Large intestine (tissue), 3 donors: ENCODE results near the gene KIF25. TPM values are rescaled to one million over a fixed set of nuclear protein-coding genes. Genes with fewer than 3 reads are reported as not detected.
"Not testable (repeated sequence)": the region's sequence is repeated elsewhere in the genome, so short reads cannot be mapped to it uniquely, and the experiment has no call there.

ENCODE experiments used
- DNase-seq, 2 donors: peaks; one replicate each; pipeline versions ENCODE4 v3.0.0 to v3.0.0-alpha.2; 2013
- H3K27ac ChIP-seq: one replicate; pipeline ENCODE4 v1.5.1; 2013; ENCODE audit warnings: low read length
- H3K27me3 ChIP-seq: 2 replicates; pipeline ENCODE4 v1.6.1; 2013; ENCODE audit warnings: low read length; ENCODE audit not compliant: control insufficient read depth, insufficient read depth
- H3K36me3 ChIP-seq: 2 replicates; pipeline ENCODE4 v1.6.1; 2013; ENCODE audit warnings: low read length; ENCODE audit not compliant: control insufficient read depth, insufficient read depth
- H3K4me1 ChIP-seq: one replicate; pipeline ENCODE4 v1.6.1; 2013; ENCODE audit warnings: low read length; ENCODE audit not compliant: control insufficient read depth, insufficient read depth
- H3K4me3 ChIP-seq: one replicate; pipeline ENCODE4 v1.5.1; 2013; ENCODE audit warnings: low read length
- H3K9me3 ChIP-seq: one replicate; pipeline ENCODE4 v1.6.1; 2013; ENCODE audit warnings: mild to moderate bottlenecking, low read depth, low read length, moderate library complexity; ENCODE audit not compliant: control insufficient read depth
- WGBS: methylation state at CpG from one replicate; pipeline ENCODE4 v1.1.5; 2013; ENCODE audit warnings: low lambda C conversion rate; ENCODE audit not compliant: insufficient coverage; 5-methylcytosine and 5-hydroxymethylcytosine counted together
- polyA plus RNA-seq: library from polyadenylated mRNA; unstranded; fragments of 120-200 nt; gene quantifications from one replicate; pipeline ENCODE4 v1.2.1, GENCODE V29; 2013

Gene KIF25
- polyA plus RNA-seq, 1 donor: 0.82 TPM

DNA sequence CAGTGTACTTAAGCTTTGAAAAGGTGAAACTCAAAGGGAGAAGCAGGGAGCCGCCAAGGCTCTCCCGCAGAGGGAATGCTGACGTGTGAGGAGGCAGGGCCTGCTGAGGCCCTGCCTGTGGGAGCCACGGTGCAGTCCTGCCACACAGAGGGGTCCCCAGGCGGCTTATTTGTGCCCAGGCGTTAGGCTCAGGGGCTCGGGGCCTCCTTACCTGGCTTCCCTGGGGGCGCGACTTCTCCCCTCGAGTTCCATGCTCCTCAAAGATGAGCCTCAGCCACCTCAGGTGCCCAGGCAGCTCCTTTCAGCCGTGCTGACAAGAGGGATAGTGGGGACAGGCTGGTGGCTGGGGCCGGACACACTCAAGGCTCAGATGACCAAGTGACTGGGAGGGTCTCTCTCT, 2.2 kb upstream of the KIF25 start:
- Histone ChIP-seq H3K4me3 (no peak overlapping the region), H3K9me3 (peaks cover 5% of the 10 kb centered on the region), H3K27me3 (no peaks in the 10 kb centered on the region), H3K4me1 (no peaks in the 10 kb centered on the region), H3K27ac (no peak overlapping the region), H3K36me3 (no peaks in the 10 kb centered on the region)
- WGBS: no CpG with 5 or more reads among the region's 12 CpGs
- DNase-seq: no peak

GRCh38 chr6:167995731-167996151, 1.7 kb upstream of the KIF25 start:
- H3K36me3 ChIP-seq: no peaks in the 10 kb centered on the region
- WGBS: no CpG with 5 or more reads among the region's 22 CpGs

GRCh38 chr6:167996424-167997199, 859 bp upstream of the KIF25 start:
- no peaks in the 10 kb centered on the region for H3K9me3 ChIP-seq
- H3K27ac ChIP-seq: no peak overlapping the region
- no peak for DNase-seq
- no peak overlapping the region for H3K4me3 ChIP-seq
- no CpG with 5 or more reads among the region's 43 CpGs for WGBS
- H3K4me1 ChIP-seq: no peaks in the 10 kb centered on the region
- H3K27me3 ChIP-seq: no peaks in the 10 kb centered on the region
- H3K36me3 ChIP-seq: no peaks in the 10 kb centered on the region

More at GRCh38 chr6:167995731-167996151, 1.7 kb upstream of the KIF25 start:
- Histone ChIP-seq H3K4me3 (no peak overlapping the region), H3K27ac (no peak overlapping the region), H3K27me3 (no peaks in the 10 kb centered on the region), H3K4me1 (no peaks in the 10 kb centered on the region), H3K9me3 (peaks cover under 1% of the 10 kb centered on the region)
- no peak for DNase-seq

- H3K27ac ChIP-seq: no peak overlapping the region
- no peaks in the 10 kb centered on the region for H3K4me1 ChIP-seq
- no peaks in the 10 kb centered on the region for H3K9me3 ChIP-seq
- no peaks in the 10 kb centered on the region for H3K36me3 ChIP-seq
- H3K27me3 ChIP-seq: no peaks in the 10 kb centered on the region
- DNase-seq: no peak
- 83% methylated on average over 1 of the region's 5 CpGs for WGBS
- H3K4me3 ChIP-seq: no peak overlapping the region
Measured at GRCh38 chr6:167998215-167998614, 744 bp downstream of the KIF25 start.

GRCh38 chr6:168000198-168001028, 2.9 kb downstream of the KIF25 start:
- H3K36me3 ChIP-seq: no peaks in the 10 kb centered on the region
- WGBS: 100% methylated on average over 1 of the region's 13 CpGs
- no peaks in the 10 kb centered on the region for H3K27me3 ChIP-seq
- H3K9me3 ChIP-seq: no peaks in the 10 kb centered on the region
- no peak overlapping the region for H3K4me3 ChIP-seq
- H3K27ac ChIP-seq: no peak overlapping the region
- DNase-seq: no peak
- H3K4me1 ChIP-seq: no peaks in the 10 kb centered on the region

DNA sequence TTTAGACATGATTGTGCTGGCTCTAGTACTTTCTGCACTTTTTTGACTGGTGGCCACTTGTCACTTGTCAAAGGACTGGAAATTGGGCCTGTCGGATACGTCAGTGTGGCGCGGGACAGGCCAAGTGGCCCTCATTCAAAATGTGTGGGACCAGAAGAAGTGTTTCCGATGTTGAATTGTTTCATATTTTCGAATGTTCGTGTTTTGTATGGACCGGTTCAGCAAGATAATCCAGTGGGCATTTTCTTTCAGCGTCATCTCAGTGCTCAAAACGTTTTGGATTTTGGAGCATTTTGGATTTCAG, 3.5 kb downstream of the KIF25 start:
- H3K27me3 ChIP-seq: no peaks in the 10 kb centered on the region
- no peaks in the 10 kb centered on the region for H3K4me1 ChIP-seq
- WGBS: 91% methylated on average over 4 of the region's 10 CpGs
- H3K27ac ChIP-seq: no peak overlapping the region
- DNase-seq: no peak
- no peaks in the 10 kb centered on the region for H3K9me3 ChIP-seq
- no peak overlapping the region for H3K4me3 ChIP-seq
- no peaks in the 10 kb centered on the region for H3K36me3 ChIP-seq

DNA sequence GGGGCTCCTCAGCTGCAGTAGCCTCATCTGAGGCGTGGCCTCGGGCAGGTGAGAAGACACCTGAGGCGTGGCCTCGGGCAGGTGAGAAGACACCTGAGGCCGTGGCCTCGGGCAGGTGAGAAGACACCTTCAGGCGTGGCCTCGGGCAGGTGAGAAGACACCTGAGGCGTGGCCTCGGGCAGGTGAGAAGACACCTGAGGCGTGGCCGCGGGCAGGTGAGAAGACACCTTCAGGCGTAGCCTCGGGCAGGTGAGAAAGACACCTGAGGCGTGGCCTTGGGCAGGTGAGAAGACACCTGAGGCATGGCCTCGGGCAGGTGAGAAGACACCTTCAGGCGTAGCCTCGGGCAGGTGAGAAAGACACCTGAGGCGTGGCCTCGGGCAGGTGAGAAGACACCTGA, 4.0 kb downstream of the KIF25 start:
- no CpG with 5 or more reads among the region's 21 CpGs for WGBS
- not testable (repeated sequence) for H3K27me3 ChIP-seq, DNase-seq, H3K27ac ChIP-seq, H3K4me3 ChIP-seq, H3K36me3 ChIP-seq, H3K9me3 ChIP-seq, H3K4me1 ChIP-seq

DNA sequence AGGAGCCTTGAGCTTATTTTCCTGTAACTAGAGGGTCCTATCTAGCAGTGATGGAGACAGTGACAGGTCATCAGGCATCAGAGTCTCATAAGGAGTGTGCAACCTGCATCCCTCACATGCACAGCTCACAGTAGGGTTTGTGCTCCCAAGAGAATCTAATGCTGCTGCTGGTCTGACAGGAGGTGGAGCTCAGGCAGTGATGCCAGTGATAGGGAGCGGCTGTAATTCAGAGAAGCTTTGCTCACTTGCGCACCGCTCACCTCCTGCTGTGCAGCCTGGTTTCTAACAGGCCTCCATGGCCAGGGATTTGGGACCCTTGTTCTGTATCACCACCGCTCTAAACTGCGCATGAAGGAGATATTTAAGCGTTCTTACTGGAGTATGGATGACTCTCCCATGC, 5.3 kb downstream of the KIF25 start:
- DNase-seq: no peak
- Histone ChIP-seq H3K36me3 (no peaks in the 10 kb centered on the region), H3K27ac (no peak overlapping the region), H3K27me3 (no peaks in the 10 kb centered on the region), H3K4me3 (no peak overlapping the region), H3K4me1 (no peaks in the 10 kb centered on the region), H3K9me3 (no peaks in the 10 kb centered on the region)
- 100% methylated on average over 2 of the region's 6 CpGs for WGBS

GRCh38 chr6:168004023-168004422, 6.6 kb downstream of the KIF25 start:
- H3K27ac ChIP-seq: no peak overlapping the region
- H3K4me1 ChIP-seq: no peaks in the 10 kb centered on the region
- H3K4me3 ChIP-seq: no peak overlapping the region
- H3K36me3 ChIP-seq: no peaks in the 10 kb centered on the region
- H3K9me3 ChIP-seq: no peaks in the 10 kb centered on the region
- WGBS: 60% methylated on average over 1 of the region's 7 CpGs
- no peak for DNase-seq
- H3K27me3 ChIP-seq: no peaks in the 10 kb centered on the region

GRCh38 chr6:168004945-168005344, 7.5 kb downstream of the KIF25 start:
- Histone ChIP-seq H3K27ac (no peak overlapping the region), H3K4me1 (no peaks in the 10 kb centered on the region), H3K4me3 (no peak overlapping the region), H3K27me3 (no peaks in the 10 kb centered on the region), H3K36me3 (no peaks in the 10 kb centered on the region), H3K9me3 (peaks cover 2% of the 10 kb centered on the region)
- no peak for DNase-seq
- whole genome bisulfite sequencing: no CpG with 5 or more reads among the region's 11 CpGs
